Activated T-helper 17 cell treated with anti-CD3 and anti-CD28 coated beads, Interleukin-2, amount 50 U/mL, for 72 hours (primary cell): ENCODE results near the gene C5orf24. TPM values are rescaled to one million over a fixed set of nuclear protein-coding genes. Genes with fewer than 3 reads are reported as not detected.
A peak's percentile ranks its signal among the peaks of the same experiment; 100 is the strongest.

Source experiments
- ATAC-seq: fragments of 150-1000 bp; cut with Tn5 transposase; replicated peaks from 2 replicates; pipeline ENCODE4 v1.10.0; 2021; ENCODE audit warnings: mild to moderate bottlenecking, moderate library complexity
- H3K27ac Mint-ChIP-seq: one replicate; pipeline ENCODE4 v1.8.0; 2022; ENCODE audit warnings: mixed read lengths
- H3K27me3 Mint-ChIP-seq: one replicate; pipeline ENCODE4 v1.8.0; 2022; ENCODE audit warnings: mixed read lengths
- H3K36me3 Mint-ChIP-seq: one replicate; pipeline ENCODE4 v1.8.0; 2022; ENCODE audit warnings: low read depth, mild to moderate bottlenecking, mixed read lengths
- H3K4me1 Mint-ChIP-seq: one replicate; pipeline ENCODE4 v1.8.0; 2022; ENCODE audit warnings: mixed read lengths
- H3K4me3 Mint-ChIP-seq: one replicate; pipeline ENCODE4 v1.8.0; 2022; ENCODE audit warnings: mild to moderate bottlenecking, mixed read lengths
- H3K9me3 Mint-ChIP-seq: one replicate; pipeline ENCODE4 v1.8.0; 2022; ENCODE audit warnings: mixed read lengths
- total RNA-seq, 2 donors: library from RNA; stranded (reverse); gene quantifications; one replicate each; pipeline ENCODE4 v1.2.3, GENCODE V29; 2022

C5orf24 gene
- total RNA-seq = 10 to 100 TPM; 32.4 to 38.0 TPM

DNA sequence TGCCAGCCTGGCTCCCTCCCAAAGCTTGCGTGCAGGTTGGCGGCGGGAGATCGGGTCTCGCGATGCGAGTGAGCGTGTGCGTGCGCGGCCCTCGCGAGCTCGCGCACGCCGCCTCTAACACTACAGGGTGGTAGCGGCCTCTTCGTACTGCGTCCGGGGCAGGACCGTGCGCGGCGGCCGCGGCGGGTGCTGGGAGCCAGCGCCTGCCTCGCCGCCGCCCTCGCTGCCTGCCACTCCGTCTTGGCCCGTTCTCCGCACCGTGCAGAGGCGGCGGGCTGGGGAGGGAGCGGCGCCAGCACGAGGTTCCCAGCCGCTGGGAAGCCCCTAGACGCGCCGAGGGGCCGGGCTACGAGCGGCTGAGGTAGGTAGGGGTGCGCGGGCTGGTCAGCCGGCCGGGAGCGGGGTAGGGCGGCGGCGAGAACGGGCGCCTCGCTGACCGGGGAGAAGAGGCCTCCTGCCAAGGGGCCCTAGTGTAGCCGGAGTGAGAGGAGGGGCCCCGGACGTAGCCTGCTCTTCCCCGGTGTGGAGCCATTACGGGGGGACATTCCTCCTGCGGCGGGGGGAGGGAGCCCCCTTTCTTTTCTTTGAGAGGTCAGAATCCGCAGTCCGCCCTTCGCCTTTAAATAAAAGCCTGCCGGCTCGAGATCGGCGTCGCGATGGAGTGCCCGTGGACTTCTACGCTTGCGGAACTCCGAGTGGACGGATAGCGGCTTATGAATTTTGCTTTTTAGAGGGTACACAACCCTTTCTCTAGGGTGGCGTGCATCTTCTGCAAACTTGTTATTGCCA, at the start of gene C5orf24:
Gene C5orf24 (plus strand): TSS at position 117 of the 789 bp plus-strand sequence. CDS start 8,933 bp downstream, outside the sequence.
- peaks cover 49% of the 10 kb centered on the region for H3K36me3 Mint-ChIP-seq
- peak within 1 kb of the TSS; percentile 99 for H3K27ac Mint-ChIP-seq
- H3K4me1 Mint-ChIP-seq = peaks cover 8% of the 10 kb centered on the region
- H3K4me3 Mint-ChIP-seq = peak within 1 kb of the TSS; percentile 98
- no peaks in the 10 kb centered on the region for H3K27me3 Mint-ChIP-seq
- no peaks in the 10 kb centered on the region for H3K9me3 Mint-ChIP-seq
- peak; percentile 97 for ATAC-seq

DNA sequence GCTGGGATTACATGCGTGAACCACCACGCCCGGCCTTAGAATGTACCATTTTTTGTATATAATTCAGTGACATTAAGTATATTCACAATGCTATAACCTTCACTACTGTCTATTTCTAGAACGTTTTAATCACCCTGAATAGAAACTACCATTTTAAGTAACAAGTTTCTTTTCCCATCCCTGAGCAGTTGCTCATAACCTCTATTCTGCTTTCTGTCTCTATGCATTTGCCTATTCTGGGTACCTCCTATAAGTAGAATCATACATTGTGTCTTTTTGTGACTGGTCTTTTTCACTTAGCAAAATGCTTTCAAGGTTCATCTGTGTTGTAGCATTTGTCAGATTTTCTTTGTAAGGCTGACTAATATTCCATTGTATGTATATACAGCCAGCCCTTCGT, 47.3 kb upstream of the C5orf24 start:
- no peak overlapping the region for H3K4me3 Mint-ChIP-seq
- no peaks in the 10 kb centered on the region for H3K27me3 Mint-ChIP-seq
- H3K4me1 Mint-ChIP-seq = peaks cover 5% of the 10 kb centered on the region
- peak; percentile 86 for ATAC-seq
- peaks cover 96% of the 10 kb centered on the region for H3K36me3 Mint-ChIP-seq
- no peaks in the 10 kb centered on the region for H3K9me3 Mint-ChIP-seq
- H3K27ac Mint-ChIP-seq = peak overlapping the region; percentile 72

DNA sequence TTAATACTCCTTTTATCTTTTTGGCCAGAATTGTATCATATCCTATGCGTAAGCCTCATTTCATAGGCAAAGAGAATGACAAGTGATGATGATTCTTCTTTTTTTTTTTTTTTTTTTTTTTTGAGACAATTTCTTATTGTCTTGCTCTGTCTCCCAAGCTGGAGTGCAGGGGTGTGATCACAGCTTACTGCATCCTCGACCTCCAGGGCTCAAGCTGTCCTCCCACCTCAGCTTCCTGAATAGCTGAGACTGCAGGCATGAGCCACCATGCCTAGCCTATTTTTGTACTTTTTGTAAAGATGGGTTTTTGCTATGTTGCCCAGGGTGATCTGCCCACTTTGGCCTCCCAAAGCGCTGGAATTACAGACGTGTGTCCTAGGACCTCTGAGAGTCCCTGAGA, 41.9 kb upstream of the C5orf24 start:
- Mint-ChIP-seq H3K4me3 (no peak overlapping the region), H3K9me3 (no peaks in the 10 kb centered on the region), H3K36me3 (peaks cover 88% of the 10 kb centered on the region), H3K27me3 (no peaks in the 10 kb centered on the region), H3K4me1 (no peaks in the 10 kb centered on the region), H3K27ac (no peak overlapping the region)
- no peak for ATAC-seq

DNA sequence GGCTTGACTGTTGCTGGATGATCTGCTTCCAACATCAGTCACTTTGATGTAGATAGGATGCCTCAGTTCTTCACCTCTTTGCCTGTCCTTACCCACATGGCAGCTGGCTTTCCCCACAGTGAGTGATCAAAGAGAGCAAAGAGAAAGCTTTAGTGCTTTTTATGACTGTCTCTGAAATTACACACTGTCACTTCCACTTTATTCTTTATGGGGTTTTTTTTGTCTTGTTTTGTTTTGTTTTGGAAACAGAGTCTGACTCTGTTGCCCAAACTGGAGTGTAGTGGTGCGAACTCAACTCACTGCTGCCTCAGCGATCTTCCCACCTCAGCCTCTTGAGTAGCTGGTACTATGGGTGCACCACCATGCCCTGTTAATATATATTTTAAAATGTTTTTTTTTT, 32.4 kb upstream of the C5orf24 start:
- Mint-ChIP-seq H3K27me3 (no peaks in the 10 kb centered on the region), H3K36me3 (peaks cover 87% of the 10 kb centered on the region), H3K27ac (peak overlapping the region; percentile 26), H3K9me3 (no peaks in the 10 kb centered on the region), H3K4me1 (no peaks in the 10 kb centered on the region), H3K4me3 (no peak overlapping the region)
- ATAC-seq = peak; percentile 84

DNA sequence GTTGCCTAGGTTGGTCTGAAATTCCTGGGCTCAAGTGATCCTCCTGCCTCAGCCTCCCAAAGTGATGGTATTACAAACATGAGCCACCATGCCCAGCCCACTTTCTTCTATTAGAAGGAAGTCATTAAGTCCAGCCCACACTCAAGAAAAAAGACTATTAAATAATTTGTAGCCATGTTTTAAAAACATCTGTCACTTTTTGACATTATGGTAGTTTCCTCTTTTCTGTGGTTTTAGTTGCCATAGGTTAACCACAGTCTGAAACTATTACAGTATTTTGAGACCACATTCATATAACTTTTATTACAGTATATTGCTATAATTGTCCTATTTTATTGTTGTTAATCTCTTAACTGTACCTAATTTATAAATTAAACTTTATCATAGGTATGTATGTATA, 31.9 kb upstream of the C5orf24 start:
- ATAC-seq = no peak
- H3K27ac Mint-ChIP-seq = peak overlapping the region; percentile 26
- no peak overlapping the region for H3K4me3 Mint-ChIP-seq
- peaks cover 87% of the 10 kb centered on the region for H3K36me3 Mint-ChIP-seq
- H3K27me3 Mint-ChIP-seq = no peaks in the 10 kb centered on the region
- no peaks in the 10 kb centered on the region for H3K4me1 Mint-ChIP-seq
- H3K9me3 Mint-ChIP-seq = no peaks in the 10 kb centered on the region

DNA sequence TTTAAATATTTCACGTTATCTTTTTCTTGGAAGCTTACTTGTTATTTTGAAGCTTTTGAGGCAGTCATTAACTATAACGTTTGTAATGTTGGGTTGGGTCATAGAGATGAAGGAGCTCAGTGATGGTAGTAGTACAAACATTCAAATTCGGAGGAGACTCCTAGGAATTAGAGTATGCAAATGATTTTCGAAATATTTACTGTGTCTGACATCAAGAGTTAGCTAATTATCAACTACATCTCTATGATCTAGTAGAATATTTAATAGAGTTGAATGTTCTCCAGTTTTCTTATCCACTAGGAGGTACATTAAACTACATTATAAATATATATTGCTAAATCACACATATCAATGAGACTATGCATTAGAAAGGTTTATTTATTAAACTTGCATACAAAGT, 28.8 kb upstream of the C5orf24 start:
- no peaks in the 10 kb centered on the region for H3K4me1 Mint-ChIP-seq
- no peak for ATAC-seq
- H3K27ac Mint-ChIP-seq = no peak overlapping the region
- H3K36me3 Mint-ChIP-seq = peaks cover 98% of the 10 kb centered on the region
- no peak overlapping the region for H3K4me3 Mint-ChIP-seq
- no peaks in the 10 kb centered on the region for H3K27me3 Mint-ChIP-seq
- H3K9me3 Mint-ChIP-seq = no peaks in the 10 kb centered on the region

DNA sequence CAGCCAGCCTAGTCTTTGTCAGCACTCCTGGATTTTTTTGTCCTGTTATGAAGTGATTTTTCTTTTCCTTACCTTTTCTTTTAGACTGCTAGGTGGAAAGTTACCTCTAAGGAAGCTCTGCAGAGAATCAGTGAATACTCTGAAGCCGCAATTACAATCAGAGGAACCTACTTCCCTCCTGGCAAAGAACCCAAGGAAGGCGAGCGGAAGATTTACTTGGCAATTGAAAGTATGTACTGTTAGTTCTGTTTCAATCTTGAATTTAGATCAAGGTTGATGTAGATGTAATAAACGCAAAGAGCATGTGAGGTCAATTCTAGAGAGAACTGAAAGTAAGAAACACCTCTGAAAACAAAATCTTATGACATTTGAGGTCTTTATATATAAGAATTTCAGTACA, 27.0 kb upstream of the C5orf24 start:
- Mint-ChIP-seq H3K9me3 (no peaks in the 10 kb centered on the region), H3K27ac (no peak overlapping the region), H3K27me3 (no peaks in the 10 kb centered on the region), H3K36me3 (peaks cover 98% of the 10 kb centered on the region), H3K4me3 (no peak overlapping the region), H3K4me1 (no peaks in the 10 kb centered on the region)
- ATAC-seq = no peak

DNA sequence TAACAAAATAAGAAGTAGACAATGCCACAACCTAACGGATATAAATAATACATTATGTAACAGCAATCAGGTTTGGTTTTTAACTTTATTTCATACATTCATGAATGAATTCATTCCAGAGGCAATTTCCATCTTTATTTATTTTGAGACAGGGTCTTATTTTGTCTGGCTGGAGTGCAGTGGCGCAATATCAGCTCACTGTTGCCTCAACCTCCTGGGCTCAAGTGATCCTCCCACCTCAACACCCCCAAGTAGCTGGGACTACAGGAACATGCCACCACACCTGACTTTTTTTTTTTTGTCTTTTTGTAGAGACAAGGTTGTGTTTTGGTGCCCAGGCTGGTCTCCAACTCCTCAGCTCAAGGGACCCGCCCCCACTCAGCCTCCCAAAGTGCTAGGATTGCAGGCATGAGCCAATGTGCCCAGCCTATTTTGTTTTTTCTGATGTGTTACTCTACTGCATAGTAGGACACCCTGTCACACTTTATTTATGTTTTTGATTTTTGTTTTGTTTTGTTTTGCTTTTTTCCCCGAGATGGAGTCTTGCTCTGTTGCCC, 26.3 kb upstream of the C5orf24 start:
- ATAC-seq = no peak
- H3K4me1 Mint-ChIP-seq = no peaks in the 10 kb centered on the region
- H3K27me3 Mint-ChIP-seq = no peaks in the 10 kb centered on the region

DNA sequence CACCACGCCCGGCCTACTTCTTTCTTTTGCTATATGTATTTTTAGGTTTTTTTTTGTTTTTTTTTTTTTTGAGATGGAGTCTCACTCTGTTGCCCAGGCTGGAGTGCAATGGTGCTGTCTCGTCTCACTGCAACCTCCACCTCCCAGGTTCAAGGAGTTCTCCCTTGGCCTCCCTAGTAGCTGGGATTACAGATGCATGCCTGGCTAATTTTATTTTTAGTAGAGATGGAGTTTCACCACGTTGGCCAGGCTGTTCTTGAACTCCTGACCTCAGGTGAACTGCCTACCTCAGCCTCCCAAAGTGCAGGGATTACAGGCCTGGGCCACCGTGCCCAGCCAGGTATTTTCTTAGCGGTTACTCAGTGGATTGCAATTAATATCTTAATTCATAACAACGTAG, 23.9 kb upstream of the C5orf24 start:
- ATAC-seq = no peak
- Mint-ChIP-seq H3K27ac (no peak overlapping the region), H3K4me3 (no peak overlapping the region), H3K9me3 (no peaks in the 10 kb centered on the region), H3K36me3 (peaks cover 96% of the 10 kb centered on the region), H3K27me3 (no peaks in the 10 kb centered on the region), H3K4me1 (no peaks in the 10 kb centered on the region)

More for the DNA sequence above, 26.3 kb upstream of the C5orf24 start:
- no peaks in the 10 kb centered on the region for H3K9me3 Mint-ChIP-seq
- peaks cover 98% of the 10 kb centered on the region for H3K36me3 Mint-ChIP-seq
- H3K27ac Mint-ChIP-seq = no peak overlapping the region
- H3K4me3 Mint-ChIP-seq = no peak overlapping the region

DNA sequence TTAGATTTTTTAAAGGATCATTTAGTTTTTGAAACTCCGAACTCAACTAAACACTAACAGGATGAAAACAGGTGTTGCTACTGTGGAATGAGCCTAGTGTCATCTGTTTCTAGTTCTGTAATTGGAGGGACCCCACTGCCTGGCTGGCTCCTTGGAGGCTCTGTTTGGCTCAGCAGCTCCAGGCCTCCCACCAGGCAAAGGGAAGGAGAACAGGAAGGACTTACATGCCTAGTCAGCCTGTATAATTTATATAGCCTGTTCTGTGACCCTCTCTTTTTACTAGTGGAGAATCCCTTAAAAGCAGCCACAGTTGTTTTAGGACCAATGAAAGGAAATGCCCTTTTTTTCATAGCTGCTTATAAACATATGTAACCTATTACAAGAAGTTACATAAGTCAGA, 21.1 kb upstream of the C5orf24 start:
- no peaks in the 10 kb centered on the region for H3K9me3 Mint-ChIP-seq
- no peak for ATAC-seq
- H3K4me1 Mint-ChIP-seq = no peaks in the 10 kb centered on the region
- H3K36me3 Mint-ChIP-seq = peaks cover 98% of the 10 kb centered on the region
- no peak overlapping the region for H3K27ac Mint-ChIP-seq
- H3K27me3 Mint-ChIP-seq = no peaks in the 10 kb centered on the region
- H3K4me3 Mint-ChIP-seq = no peak overlapping the region

DNA sequence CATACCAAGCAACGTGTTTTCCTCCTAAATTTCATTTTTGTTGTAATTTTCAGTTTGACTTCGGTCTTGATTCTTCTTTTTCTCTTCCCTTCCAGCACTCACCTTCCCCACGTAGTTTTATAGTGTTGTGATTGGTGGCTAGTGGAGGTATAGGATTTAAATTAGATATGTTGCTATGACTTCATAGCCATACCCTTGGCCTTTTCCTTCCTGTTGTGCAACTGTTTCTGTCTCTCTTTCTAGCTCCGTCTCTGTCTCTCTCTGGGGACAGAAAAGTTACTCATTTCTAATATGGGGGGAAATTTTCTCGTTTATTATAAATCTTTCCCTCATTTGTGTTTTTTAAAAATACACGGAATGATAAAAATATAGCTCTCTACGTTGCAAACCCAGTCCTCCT, 20.6 kb upstream of the C5orf24 start:
- H3K27ac Mint-ChIP-seq = peak overlapping the region; percentile 36
- H3K4me1 Mint-ChIP-seq = no peaks in the 10 kb centered on the region
- H3K36me3 Mint-ChIP-seq = peaks cover 98% of the 10 kb centered on the region

DNA sequence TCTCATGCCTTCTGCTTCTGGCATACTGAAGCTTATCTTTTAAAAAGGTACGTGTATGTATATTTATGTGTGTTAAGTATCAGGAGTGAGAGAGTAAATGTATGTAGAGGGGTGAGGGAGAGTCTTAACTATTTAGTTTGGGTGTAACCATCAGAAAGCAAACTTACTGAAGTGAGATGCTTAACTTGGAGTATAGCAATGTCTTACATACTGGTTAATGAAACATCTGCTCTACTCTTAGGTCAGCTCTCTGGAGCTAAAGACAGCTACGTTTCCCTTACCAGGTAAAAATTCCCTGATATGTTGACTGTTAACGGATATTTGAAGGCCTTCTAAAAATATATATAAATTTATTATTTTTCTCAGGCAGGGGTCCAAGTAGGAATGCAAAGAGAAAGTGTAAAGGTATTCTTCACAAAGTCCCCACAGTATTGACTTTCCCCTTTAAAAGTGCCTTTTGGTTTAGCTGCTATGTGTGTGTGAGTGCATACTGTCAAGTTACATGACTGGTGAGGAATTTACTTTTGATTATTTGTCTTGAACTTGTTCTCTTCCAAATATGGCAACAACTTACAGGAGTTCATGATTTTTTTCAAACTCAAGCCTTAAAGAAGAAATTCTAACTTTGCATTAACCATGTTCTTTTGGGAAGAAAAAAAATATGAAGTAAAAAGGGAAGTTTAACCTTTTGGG, 12.3 kb upstream of the C5orf24 start:
- Mint-ChIP-seq H3K27ac (no peak overlapping the region), H3K27me3 (no peaks in the 10 kb centered on the region), H3K9me3 (no peaks in the 10 kb centered on the region), H3K36me3 (peaks cover 87% of the 10 kb centered on the region), H3K4me3 (no peak overlapping the region), H3K4me1 (no peaks in the 10 kb centered on the region)
- ATAC-seq = no peak

More for the DNA sequence above, 20.6 kb upstream of the C5orf24 start:
- ATAC-seq = no peak
- no peaks in the 10 kb centered on the region for H3K9me3 Mint-ChIP-seq
- no peaks in the 10 kb centered on the region for H3K27me3 Mint-ChIP-seq
- no peak overlapping the region for H3K4me3 Mint-ChIP-seq

DNA sequence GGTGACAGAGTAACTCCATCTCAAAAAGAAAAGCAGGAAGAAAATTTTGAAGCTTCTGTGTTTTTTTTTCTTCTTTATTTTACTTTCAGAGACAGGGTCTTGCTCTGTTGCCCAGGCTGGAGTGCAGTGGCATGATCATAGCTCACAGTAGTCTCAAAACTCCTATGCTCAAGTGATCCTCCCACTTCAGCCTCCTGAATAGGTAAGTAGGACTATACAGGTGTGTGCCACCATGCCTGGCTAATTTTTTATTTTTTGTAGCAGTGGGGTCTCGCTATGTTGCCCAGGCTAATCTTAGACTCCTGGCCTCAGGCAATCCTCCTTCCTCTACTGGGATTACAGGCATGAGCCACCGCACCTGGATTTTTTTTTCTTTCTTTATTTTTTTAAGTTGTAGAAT, 10.1 kb upstream of the C5orf24 start:
- no peaks in the 10 kb centered on the region for H3K27me3 Mint-ChIP-seq
- no peak for ATAC-seq
- H3K9me3 Mint-ChIP-seq = no peaks in the 10 kb centered on the region
- H3K4me3 Mint-ChIP-seq = no peak overlapping the region
- H3K4me1 Mint-ChIP-seq = no peaks in the 10 kb centered on the region
- H3K36me3 Mint-ChIP-seq = peaks cover 89% of the 10 kb centered on the region
- no peak overlapping the region for H3K27ac Mint-ChIP-seq

DNA sequence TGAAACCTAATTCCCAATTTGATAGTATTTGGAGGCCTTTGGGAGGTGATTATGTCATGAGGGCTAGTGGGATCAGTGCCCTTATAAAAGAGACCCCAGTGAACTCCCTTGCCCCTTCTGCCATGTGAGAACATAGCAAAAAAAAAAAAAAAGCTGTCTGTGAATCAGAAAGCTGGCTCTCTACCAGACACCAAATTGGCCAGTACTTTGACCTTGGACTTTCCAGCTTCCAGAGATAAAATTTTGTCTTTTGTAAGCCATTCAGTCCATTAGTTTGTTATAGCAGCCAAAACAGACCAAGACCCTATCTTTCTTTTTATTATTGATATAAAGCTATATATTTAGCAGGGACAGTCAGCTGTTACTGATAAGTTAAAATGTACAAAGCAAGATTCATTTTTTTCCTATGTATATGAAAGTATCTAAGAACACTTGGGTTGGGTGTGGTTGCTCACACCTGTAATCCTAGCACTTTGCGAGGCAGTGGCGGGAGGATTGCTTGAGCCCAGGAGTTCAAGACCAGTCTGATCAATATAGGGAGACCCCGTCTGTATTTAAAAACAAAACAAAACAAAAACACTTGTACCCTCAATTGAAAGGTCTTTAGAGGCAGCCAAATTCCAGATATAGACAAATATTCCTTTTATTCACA, 8.1 kb upstream of the C5orf24 start:
- ATAC-seq = no peak
- Mint-ChIP-seq H3K27me3 (no peaks in the 10 kb centered on the region), H3K4me1 (no peaks in the 10 kb centered on the region), H3K36me3 (peaks cover 76% of the 10 kb centered on the region), H3K4me3 (no peak overlapping the region), H3K27ac (no peak overlapping the region), H3K9me3 (no peaks in the 10 kb centered on the region)
